ENCODE measurements around the gene DNAH6.

Gene DNAH6

GRCh38 chr2:84694088-84694622 lies 177.9 kb downstream of the DNAH6 start:
- Histone ChIP-seq H3K36me3 (ENCODE audit: insufficient read depth, low read length) (no peaks in the 10 kb centered on the region), H3K4me1 (ENCODE audit: insufficient read depth, low read length, severe bottlenecking) (no peaks in the 10 kb centered on the region), H3K4me2 (ENCODE audit: low read length) (no peak overlapping the region), H3K9me2 (ENCODE audit: low read depth, low read length) (no peaks in the 10 kb centered on the region), H3K27me3 (ENCODE audit: insufficient read depth, low read length) (no peaks in the 10 kb centered on the region), H4K20me1 (ENCODE audit: insufficient read depth, low read length) (no peaks in the 10 kb centered on the region), H3K9me3 (ENCODE audit: low read length) (no peaks in the 10 kb centered on the region), H3K9ac (ENCODE audit: low read length) (no peak overlapping the region), H3K79me2 (ENCODE audit: insufficient read depth, low read length) (no peaks in the 10 kb centered on the region), H3F3A (ENCODE audit: insufficient read depth, low read length) (no peaks in the 10 kb centered on the region), H2AFZ (ENCODE audit: low read length) (no peak overlapping the region), H3K27ac (ENCODE audit: low read depth, low read length, poor library complexity, severe bottlenecking) (no peak overlapping the region), H3K4me3 (ENCODE audit: low read depth, low read length, poor library complexity, severe bottlenecking) (no peak overlapping the region)
- TF ChIP-seq EZH2 (IDR thresholded peaks at IDR 0.05; ENCODE audit: borderline replicate concordance, low read length): no peak
- no peak for TF ChIP-seq CTCF (IDR thresholded peaks at IDR 0.05; ENCODE audit: low read length)

- Histone ChIP-seq H4K20me1 (ENCODE audit: insufficient read depth, low read length) (no peaks in the 10 kb centered on the region), H3K9me2 (ENCODE audit: low read depth, low read length) (no peaks in the 10 kb centered on the region), H3K9me3 (ENCODE audit: low read length) (0 out of 2 replicates have a peak, but pooled peaks cover 2% of the 10 kb centered on the region), H3K4me1 (ENCODE audit: insufficient read depth, low read length, severe bottlenecking) (no peaks in the 10 kb centered on the region), H3K4me2 (ENCODE audit: low read length) (no peak overlapping the region), H3K79me2 (ENCODE audit: insufficient read depth, low read length) (no peaks in the 10 kb centered on the region), H3F3A (ENCODE audit: insufficient read depth, low read length) (no peaks in the 10 kb centered on the region), H3K27me3 (ENCODE audit: insufficient read depth, low read length) (no peaks in the 10 kb centered on the region), H3K9ac (ENCODE audit: low read length) (no peak overlapping the region), H3K36me3 (ENCODE audit: insufficient read depth, low read length) (no peaks in the 10 kb centered on the region), H3K4me3 (ENCODE audit: low read depth, low read length, poor library complexity, severe bottlenecking) (no peak overlapping the region), H2AFZ (ENCODE audit: low read length) (no peak overlapping the region), H3K27ac (ENCODE audit: low read depth, low read length, poor library complexity, severe bottlenecking) (no peak overlapping the region)
- TF ChIP-seq CTCF (IDR thresholded peaks at IDR 0.05; ENCODE audit: low read length) (no peak), EZH2 (IDR thresholded peaks at IDR 0.05; ENCODE audit: borderline replicate concordance, low read length) (no peak)
Observed at GRCh38 chr2:84697895-84698294, 181.6 kb downstream of the DNAH6 start.

- H4K20me1 ChIP-seq (ENCODE audit: insufficient read depth, low read length): no peaks in the 10 kb centered on the region
- no peak overlapping the region for H3K9ac ChIP-seq (ENCODE audit: low read length)
- no peaks in the 10 kb centered on the region for H3K36me3 ChIP-seq (ENCODE audit: insufficient read depth, low read length)
- TF ChIP-seq EZH2 (IDR thresholded peaks at IDR 0.05; ENCODE audit: borderline replicate concordance, low read length) (no peak), CTCF (IDR thresholded peaks at IDR 0.05; ENCODE audit: low read length) (no peak)
- no peaks in the 10 kb centered on the region for H3K79me2 ChIP-seq (ENCODE audit: insufficient read depth, low read length)
- no peak overlapping the region for H3K4me2 ChIP-seq (ENCODE audit: low read length)
- H2AFZ ChIP-seq (ENCODE audit: low read length): no peak overlapping the region
- H3K9me2 ChIP-seq (ENCODE audit: low read depth, low read length): no peaks in the 10 kb centered on the region
- no peak overlapping the region for H3K27ac ChIP-seq (ENCODE audit: low read depth, low read length, poor library complexity, severe bottlenecking)
- H3F3A ChIP-seq (ENCODE audit: insufficient read depth, low read length): no peaks in the 10 kb centered on the region
- no peaks in the 10 kb centered on the region for H3K27me3 ChIP-seq (ENCODE audit: insufficient read depth, low read length)
- no peaks in the 10 kb centered on the region for H3K4me1 ChIP-seq (ENCODE audit: insufficient read depth, low read length, severe bottlenecking)
- 0 out of 2 replicates have a peak, but pooled peaks cover 2% of the 10 kb centered on the region for H3K9me3 ChIP-seq (ENCODE audit: low read length)
- H3K4me3 ChIP-seq (ENCODE audit: low read depth, low read length, poor library complexity, severe bottlenecking): no peak overlapping the region
Observed at GRCh38 chr2:84700006-84700405, 183.7 kb downstream of the DNAH6 start.
